ENCODE data around the gene BCL6B.
A peak's percentile ranks its signal among the peaks of the same experiment; 100 is the strongest.

- TF ChIP-seq CTCF (conservative IDR thresholded peaks at IDR 0.05; ENCODE audit: low read depth in 2 of 2) (no peak), EZH2 (IDR thresholded peaks at IDR 0.05; ENCODE audit: low read depth, unreplicated experiment) (peak; percentile 31), EZH2phosphoT487 (IDR thresholded peaks at IDR 0.05; ENCODE audit: unreplicated experiment) (no peak), REST (IDR thresholded peaks at IDR 0.05; ENCODE audit: unreplicated experiment) (no peak), POLR2AphosphoS5 (IDR thresholded peaks at IDR 0.05; ENCODE audit: low read depth) (no peak), ZNF462 (CRISPR knock-in tag; IDR thresholded peaks at IDR 0.05) (no peak), ETS1 (IDR thresholded peaks at IDR 0.05) (no peak), CREB1 (CRISPR knock-in tag; IDR thresholded peaks at IDR 0.05; ENCODE audit: low read depth) (no peak), ZNF114 (CRISPR knock-in tag; IDR thresholded peaks at IDR 0.05) (no peak), STAT1 (IDR thresholded peaks at IDR 0.05; ENCODE audit: unreplicated experiment) (no peak), ZNF331 (CRISPR knock-in tag; IDR thresholded peaks at IDR 0.05; ENCODE audit: low read depth) (no peak)
Measured at GRCh38 chr17:7043182-7043496, 20.3 kb downstream of the BCL6B start.

Data from GM23338 (cell line).